ENCODE data around the gene GAS7.
A peak's percentile ranks its signal among the peaks of the same experiment; 100 is the strongest.
"Not testable (repeated sequence)": the region's sequence is repeated elsewhere in the genome, so short reads cannot be mapped to it uniquely, and the experiment has no call there.

GAS7 gene

DNA sequence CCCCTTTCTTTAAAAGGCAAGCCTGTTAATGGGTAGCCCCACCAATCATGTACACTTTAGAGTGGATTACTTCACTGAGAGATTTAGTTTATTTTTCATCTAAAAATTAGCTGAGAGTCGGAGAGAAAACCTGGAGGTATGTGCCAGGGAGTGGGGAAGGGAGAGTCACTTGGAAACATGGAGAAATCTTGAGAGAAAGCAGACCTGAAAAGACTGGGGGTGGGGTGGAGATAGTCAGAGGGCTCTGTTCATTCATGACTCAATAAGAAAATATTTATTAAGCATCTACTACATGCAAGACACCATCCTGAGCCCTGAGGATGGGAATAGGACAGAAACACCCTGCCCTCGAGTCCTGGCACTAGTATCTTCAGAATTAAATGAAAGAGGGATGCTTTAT lies 265.9 kb downstream of the GAS7 start:
- DNase-seq, result no peak

DNA sequence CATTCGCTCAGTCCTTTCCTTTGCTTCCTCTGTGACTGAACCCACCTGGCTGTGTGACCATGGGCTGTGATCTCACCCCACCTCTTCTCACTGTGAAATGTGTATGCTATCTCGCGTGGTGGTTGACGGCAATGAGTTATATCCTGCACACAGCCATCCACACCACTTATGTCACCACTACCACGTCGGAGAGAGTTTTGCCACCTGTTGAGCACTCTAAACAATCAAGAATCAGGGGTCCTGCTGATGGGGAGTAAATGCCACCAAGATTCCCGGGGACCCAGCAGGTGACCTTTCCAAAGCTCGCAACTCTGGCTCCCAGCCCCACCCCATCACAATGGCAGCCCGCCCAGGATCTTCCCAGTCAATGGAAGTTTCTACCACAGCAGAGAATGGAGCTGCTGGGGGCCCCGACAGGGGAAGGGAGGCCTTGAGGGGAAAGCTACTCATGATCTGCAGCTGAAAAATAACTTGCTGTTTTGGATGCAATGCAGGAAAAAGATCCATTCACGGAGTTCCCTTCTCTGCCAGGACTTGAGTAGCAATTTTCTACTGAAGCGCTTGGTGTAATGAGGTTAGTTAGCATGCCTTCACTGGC lies 267.2 kb downstream of the GAS7 start:
- DNase-seq, result no peak

GRCh38 chr17:9929871-9930270 lies 268.5 kb downstream of the GAS7 start:
- DNase-seq, result no peak

DNA sequence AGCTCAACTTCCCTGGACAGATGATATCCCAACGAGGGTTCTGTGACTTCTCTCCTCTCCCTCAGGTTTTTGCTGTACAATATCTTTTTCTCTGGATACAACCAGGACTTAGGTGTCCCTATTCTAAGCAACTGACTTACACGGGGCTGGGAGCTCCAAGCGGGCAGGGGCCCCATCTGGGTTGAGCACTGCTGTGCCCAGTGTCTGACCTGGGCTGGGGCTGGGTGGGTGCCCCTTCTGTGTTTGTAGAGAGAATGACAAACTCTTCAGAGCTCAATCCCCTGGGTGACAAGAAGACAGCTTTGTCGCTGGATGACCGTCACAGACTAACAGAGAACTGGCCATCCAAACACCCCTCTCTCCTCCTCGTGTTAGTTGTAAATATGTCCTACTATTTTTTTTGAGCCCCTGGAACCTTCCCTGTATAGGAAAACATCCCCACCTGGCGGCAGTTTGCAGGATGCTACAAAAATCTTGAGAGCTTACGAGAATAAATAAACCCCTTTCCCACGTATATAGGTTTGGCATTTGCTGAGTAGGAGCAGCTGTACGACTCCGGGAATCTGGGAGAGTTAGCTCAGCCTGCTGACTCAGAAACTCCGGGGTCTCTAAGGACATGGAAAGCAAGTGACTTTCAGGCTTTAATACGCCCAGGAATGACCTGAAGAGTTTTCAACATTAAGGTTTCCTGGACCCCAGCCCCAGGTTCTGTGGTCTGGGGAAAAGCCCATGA lies 269.6 kb downstream of the GAS7 start:
- no peak for DNase-seq

- no peak for DNase-seq
These were observed 272.1 kb downstream of the GAS7 start for GRCh38 chr17:9926150-9926804.

GRCh38 chr17:9925457-9925856 lies 272.9 kb downstream of the GAS7 start:
- DNase-seq, result no peak

DNA sequence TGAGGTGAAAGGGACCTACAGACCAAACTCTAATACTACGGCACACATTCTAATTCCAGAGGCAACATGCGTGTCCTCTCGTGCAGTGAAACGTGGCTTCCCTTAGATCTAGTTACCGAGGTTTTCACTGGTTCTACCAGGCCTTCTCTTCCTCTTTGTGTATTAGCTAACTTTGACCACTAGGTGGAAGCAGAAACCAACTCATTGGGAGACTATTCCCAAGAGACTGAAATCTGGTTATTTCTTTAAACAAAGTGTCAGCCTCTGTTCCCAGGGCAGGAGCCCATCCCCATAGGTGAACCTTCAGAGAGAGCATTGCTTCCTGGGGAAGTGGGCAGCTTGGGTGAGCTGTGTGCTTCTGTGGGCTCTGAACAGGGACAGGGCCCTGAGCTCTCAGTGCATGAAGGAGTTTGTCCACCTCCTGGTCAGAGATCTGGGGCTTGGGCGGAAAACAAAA lies 273.6 kb downstream of the GAS7 start:
- peak; percentile 56 for DNase-seq

DNA sequence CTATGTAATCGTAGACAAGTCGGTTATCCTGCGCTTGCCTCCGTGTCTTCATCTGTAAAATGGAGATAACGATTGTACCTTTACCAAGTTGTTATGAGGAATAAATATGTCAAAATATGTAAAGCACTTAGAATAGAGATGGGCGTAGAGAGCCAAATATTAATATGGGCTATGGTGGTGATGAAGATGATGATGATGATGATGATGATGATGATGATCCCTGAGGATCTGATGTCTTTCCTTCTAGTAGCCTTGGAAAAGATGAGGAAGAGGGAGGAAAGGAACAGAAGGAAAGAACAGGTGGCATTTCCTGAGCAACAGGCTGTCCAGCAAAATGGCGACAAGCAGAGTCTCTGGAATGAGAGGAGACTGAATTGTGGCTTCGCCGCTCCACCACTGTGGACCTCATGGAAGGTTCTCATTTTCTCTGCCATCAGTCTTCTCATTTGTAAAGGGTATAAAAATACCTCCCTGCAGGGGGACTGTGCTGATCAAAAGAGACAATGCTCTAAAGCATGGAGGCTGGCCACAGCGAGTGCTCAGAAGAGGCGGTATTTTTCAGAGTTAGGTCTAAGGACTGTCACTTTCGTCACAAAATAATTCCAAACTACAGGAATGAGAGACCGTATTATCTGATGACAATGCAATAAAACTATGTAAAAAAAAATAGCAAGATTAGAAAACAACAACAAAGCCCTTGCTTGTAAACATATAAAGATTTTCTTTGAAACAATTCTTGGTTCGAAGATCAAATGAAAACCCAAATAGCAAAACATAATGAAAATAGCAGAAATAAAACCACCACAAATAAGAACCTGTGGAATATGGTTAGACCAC lies 276.2 kb downstream of the GAS7 start:
- DNase-seq, result no peak

GRCh38 chr17:9921216-9921615 lies 277.2 kb downstream of the GAS7 start:
- DNase-seq, result not testable (repeated sequence)

- DNase-seq, result no peak
These were observed 279.5 kb downstream of the GAS7 start for GRCh38 chr17:9918804-9919352.

DNA sequence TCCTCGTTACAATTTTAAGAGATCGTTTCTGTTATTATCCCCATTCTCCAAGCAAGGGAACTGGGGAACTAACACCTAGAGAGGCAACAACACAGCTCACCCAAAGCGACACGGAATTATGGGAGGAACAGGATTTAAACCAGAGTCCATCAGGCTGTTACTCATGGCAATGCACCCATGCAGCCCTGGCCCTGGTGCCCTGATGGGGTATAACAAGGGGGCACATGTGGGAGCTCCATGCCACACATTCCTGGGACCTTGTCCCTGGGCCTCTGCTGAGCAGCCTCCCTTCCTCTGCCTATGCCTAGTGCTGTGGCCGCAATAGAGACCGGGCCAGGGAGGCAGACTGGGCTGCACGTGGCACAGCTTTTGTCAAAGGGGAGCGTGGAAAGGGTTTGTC lies 280.1 kb downstream of the GAS7 start:
- no peak for DNase-seq

DNA sequence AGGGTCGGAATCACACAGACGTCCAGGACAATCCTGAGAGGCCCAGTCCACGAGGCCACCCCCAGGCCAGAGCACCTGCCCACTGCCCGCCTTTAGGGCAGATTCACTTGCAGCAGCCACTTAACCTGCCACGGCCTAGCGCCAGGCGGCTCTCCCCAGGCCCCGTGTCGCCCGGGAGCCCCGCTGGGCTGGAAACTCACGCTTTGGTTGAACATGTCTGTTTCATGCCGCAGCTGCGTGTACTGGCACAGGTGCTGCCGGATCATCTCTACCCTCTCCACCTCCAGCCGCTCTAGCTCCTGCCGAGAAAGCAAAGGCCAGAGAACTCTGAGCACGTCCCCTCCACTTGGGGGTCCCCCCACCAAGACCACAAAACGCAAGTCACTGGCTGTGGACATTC lies 280.6 kb downstream of the GAS7 start:
- no peak for DNase-seq

DNA sequence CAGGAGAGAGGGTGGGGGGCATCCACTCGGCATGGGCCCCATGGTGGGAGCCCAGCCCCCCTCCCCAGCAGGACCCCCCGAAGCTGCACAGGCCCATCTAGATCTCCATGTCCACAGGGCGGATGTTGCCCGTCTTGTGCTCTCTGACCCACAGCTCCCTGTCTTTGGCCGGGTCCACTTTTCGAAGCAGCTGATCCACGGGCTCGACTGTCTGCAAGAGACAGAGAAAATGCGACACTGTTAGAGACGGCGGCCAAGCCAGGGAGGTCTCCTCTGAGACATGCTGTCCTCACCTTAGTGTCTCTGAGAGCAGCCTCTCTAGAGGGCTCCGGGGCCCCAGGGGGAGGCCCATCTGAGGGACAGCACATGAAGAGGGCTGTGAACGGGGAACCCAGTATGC lies 281.3 kb downstream of the GAS7 start:
- DNase-seq, result no peak

GRCh38 chr17:9916108-9916507 lies 282.3 kb downstream of the GAS7 start:
- DNase-seq, result no peak

DNA sequence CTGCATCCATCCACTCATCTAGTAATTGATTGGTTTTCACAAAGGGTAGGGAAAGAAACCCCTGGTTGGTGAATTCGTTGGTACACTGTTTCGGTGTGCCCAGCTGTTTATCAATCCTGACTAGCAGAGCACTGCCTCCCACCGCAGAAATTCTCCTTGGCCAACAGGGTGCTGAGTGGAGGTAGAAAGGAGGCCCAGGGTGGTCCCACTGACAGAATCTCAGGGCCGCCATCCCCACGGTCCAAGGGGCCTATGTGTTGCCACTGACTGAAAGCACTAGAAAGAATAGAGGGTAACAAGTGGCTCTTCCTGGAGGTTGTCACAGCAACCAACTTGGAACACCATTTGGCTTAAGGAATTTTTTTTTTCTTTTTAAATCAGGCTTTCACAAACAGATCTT lies 284.9 kb downstream of the GAS7 start:
- no peak for DNase-seq

DNA sequence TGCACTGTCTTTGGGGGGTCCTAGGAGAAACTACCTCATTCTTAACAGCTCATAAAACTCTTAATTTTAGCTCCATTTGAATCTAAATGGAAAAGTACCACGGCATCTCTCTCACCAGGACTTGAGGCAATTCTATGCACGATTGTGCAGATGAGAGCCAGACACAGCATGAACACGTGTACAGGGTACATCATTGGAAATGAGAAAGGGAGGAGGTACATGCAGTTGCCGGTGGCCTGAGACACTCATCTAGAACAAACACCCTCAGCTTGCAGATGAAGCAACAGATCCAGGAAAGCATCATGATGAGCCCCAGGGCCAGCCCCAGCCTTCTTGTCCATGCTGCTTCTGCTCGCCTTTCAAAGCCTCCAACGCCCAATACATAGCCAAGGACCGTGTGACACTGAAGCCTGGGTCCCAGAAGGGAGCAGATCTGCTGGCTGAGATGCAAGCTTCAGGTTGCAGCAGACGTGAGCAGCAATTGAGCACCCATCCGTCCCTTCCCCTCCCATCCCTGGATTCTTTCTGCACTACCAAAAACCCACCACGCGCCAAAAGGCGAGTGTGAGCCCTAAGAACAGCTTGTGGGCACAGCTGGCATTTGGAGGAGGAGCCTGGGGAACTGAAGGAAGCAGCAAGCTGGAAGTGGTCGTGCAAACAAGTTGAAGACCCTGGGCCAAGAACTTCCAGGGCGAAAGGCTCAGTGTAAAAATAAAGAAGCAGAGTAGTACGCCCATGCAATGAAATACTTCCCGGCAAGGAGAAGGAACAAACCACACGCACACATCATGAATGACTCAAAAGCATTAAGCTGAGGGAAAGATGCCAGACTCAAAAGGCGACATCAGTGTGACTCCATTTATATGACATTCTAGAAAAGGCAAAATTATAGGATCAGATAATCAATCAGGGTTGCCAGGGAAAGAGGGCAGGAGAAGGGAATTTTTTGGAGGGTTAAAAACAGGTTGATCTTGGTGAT lies 286.0 kb downstream of the GAS7 start:
- no peak for DNase-seq

DNA sequence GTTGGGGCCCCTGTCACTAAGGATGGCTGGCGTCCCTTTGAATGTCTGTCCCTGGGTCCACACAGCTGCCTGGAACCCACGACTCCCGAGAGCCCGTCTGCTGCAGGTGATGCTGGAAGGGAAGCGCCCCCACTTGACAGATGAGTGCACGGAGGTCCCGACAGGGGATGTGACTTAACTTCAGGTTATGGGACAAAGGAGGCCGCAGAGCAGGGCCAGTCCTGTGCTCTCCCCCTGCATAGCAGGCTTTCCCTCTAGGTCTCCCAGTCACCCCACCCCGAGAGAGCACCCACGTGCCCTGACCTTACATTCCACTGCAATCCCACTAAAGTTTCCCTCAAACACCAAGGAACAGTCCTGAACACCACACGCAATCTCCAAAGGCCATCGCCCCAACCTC lies 287.3 kb downstream of the GAS7 start:
- no peak for DNase-seq

GRCh38 chr17:9908649-9909042 lies 289.8 kb downstream of the GAS7 start:
- DNase-seq, result no peak

- no peak for DNase-seq
These were observed 290.3 kb downstream of the GAS7 start for GRCh38 chr17:9907883-9908648.

- no peak for DNase-seq
These were observed 291.3 kb downstream of the GAS7 start for GRCh38 chr17:9907131-9907530.

DNA sequence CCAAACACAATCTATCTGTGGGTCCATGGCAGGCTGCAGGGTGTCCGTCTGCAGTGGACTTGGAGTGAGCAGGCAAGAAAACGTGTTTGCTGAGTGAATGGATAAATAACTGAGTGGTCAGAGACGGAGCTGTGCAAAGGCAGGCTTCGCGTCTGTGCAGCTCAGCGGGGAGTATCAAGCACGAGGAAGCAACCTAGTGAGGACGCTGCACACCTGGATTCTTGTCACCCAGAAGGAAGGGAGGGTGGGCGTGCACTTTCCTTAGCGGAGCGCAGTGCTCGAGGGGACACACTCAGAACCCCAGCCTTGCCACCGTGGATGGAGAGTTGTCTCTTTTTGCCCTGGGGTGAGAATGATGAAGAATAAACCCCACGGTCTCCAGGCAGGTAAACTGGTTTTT lies 291.8 kb downstream of the GAS7 start:
- no peak for DNase-seq

Measured in CD4-positive, alpha-beta T cell treated with Interleukin-17A for 1 hour (primary cell).